H1 (cell line): ENCODE data around the gene RNF182. TPM values are rescaled to one million over a fixed set of nuclear protein-coding genes. Genes with fewer than 3 reads are reported as not detected.

ENCODE experiments used
- CTCF ChIA-PET: fragments of 300-600 bp; sonication (Branson Sonifier 250); formaldehyde crosslinking; loops from one replicate; lab custom pipeline; 2021; ENCODE audit not compliant: partially characterized antibody; lab: Charles Lee
- POLR2A ChIA-PET: fragments of 300-600 bp; sonication (Branson Sonifier 250); formaldehyde crosslinking; loops from one replicate; lab custom pipeline; 2021; ENCODE audit warnings: inconsistent platforms; ENCODE audit not compliant: partially characterized antibody; lab: Charles Lee
- DNase-seq, 2 experiments: peaks; one replicate each; pipeline versions ENCODE4 v3.0.0 to v3.0.0-alpha.2; 2010 to 2022; ENCODE audit warnings: low spot score in 2 of 2, low read depth in 1 of 2, mixed read lengths in 1 of 2
- FAIRE-seq: peaks from 2 replicates; lab custom pipeline; 2011; peaks lifted over from hg19 to GRCh38; lab: Jason Lieb, UNC
- H2AFZ ChIP-seq: 2 replicates; pipeline ENCODE4 v1.8.1; 2012; ENCODE audit warnings: low read length, inconsistent platforms
- H2AK5ac ChIP-seq: 2 replicates; pipeline ENCODE4 v1.6.1; 2013; ENCODE audit warnings: low read depth, low read length
- H2BK120ac ChIP-seq: replicated peaks from 2 replicates; pipeline ENCODE3; 2013; ENCODE audit warnings: low read depth, low read length, inconsistent platforms
- H2BK12ac ChIP-seq: 2 replicates; pipeline ENCODE4 v1.6.1; 2013; ENCODE audit warnings: low read depth, low read length
- H2BK15ac ChIP-seq: 2 replicates; pipeline ENCODE4 v1.6.1; 2013; ENCODE audit warnings: low read length
- H2BK20ac ChIP-seq: 2 replicates; pipeline ENCODE4 v1.6.1; 2013; ENCODE audit warnings: low read length
- H2BK5ac ChIP-seq: 2 replicates; pipeline ENCODE4 v1.6.1; 2013; ENCODE audit warnings: low read depth, low read length
- H3K14ac ChIP-seq: 2 replicates; pipeline ENCODE4 v1.6.1; 2013; ENCODE audit warnings: inconsistent platforms; ENCODE audit not compliant: insufficient read length
- H3K18ac ChIP-seq: 2 replicates; pipeline ENCODE4 v1.6.1; 2013; ENCODE audit warnings: low read length; ENCODE audit errors: extremely low read depth
- H3K23ac ChIP-seq: 2 replicates; pipeline ENCODE4 v1.6.1; 2013; ENCODE audit warnings: inconsistent platforms; ENCODE audit not compliant: insufficient read length
- H3K23me2 ChIP-seq: 2 replicates; pipeline ENCODE4 v1.6.1; 2013; ENCODE audit warnings: low read depth, low read length
- H3K27ac ChIP-seq: 2 replicates; pipeline ENCODE4 v1.6.1; 2011; ENCODE audit warnings: low read depth, low read length, inconsistent platforms
- H3K27me3 ChIP-seq, 4 experiments: replicated peaks in 1 of 4; 1 replicate in 1 of 4; 2 replicates in 3 of 4; pipeline versions ENCODE4 v1.6.1 to v1.8.1; 2011 to 2013; ENCODE audit warnings: low read length in 3 of 4, mild to moderate bottlenecking in 3 of 4, inconsistent platforms in 2 of 4, mixed read lengths in 2 of 4, moderate library complexity in 1 of 4; ENCODE audit not compliant: control insufficient read depth in 3 of 4, insufficient read depth in 3 of 4; ENCODE audit errors: extremely low read depth in 1 of 4
- H3K36me3 ChIP-seq, 4 experiments: 2 replicates each; pipeline versions ENCODE4 v1.6.1 to v1.8.1; 2011 to 2013; ENCODE audit warnings: mild to moderate bottlenecking in 4 of 4, low read length in 3 of 4, moderate library complexity in 2 of 4, control low read depth in 1 of 4, inconsistent platforms in 1 of 4; ENCODE audit not compliant: insufficient read depth in 4 of 4, control insufficient read depth in 2 of 4
- H3K4ac ChIP-seq: replicated peaks from 2 replicates; pipeline ENCODE3; 2013; ENCODE audit warnings: low read length, low read depth, mixed read lengths, inconsistent platforms; ENCODE audit not compliant: insufficient read length
- H3K4me1 ChIP-seq, 4 experiments: replicated peaks in 1 of 4; 1 replicate in 1 of 4; 2 replicates in 3 of 4; pipeline versions ENCODE4 v1.6.1 to v1.8.1; 2011 to 2013; ENCODE audit warnings: low read length in 3 of 4, inconsistent platforms in 2 of 4, mixed read lengths in 1 of 4; ENCODE audit not compliant: insufficient read depth in 4 of 4, control insufficient read depth in 3 of 4
- H3K4me2 ChIP-seq, 2 experiments: 2 replicates each; pipeline versions ENCODE4 v1.6.1 to v1.8.1; 2011 to 2013; ENCODE audit warnings: low read depth in 2 of 2, low read length in 2 of 2, control low read depth in 1 of 2, inconsistent platforms in 1 of 2, mild to moderate bottlenecking in 1 of 2; ENCODE audit not compliant: insufficient read depth in 1 of 2
- H3K4me3 ChIP-seq, 4 experiments: fragments of 200-600, 300-600 bp in 1 of 4; sonication (generic), shearing (Covaris generic), sonication (Bioruptor Twin) in 1 of 4; 2 replicates each; pipeline versions ENCODE4 v1.5.1 to v1.8.1; 2011 to 2016; ENCODE audit warnings: low read length in 4 of 4, low read depth in 3 of 4, control low read depth in 2 of 4, inconsistent platforms in 2 of 4, mild to moderate bottlenecking in 2 of 4, mixed read lengths in 1 of 4, moderate library complexity in 1 of 4; ENCODE audit not compliant: insufficient read depth in 2 of 4; ENCODE audit errors: extremely low read depth in 1 of 4
- H3K56ac ChIP-seq: replicated peaks from 2 replicates; pipeline ENCODE3; 2013; ENCODE audit warnings: low read depth, mild to moderate bottlenecking, mixed read lengths, low read length, inconsistent platforms; ENCODE audit not compliant: insufficient read length
- H3K79me1 ChIP-seq: 2 replicates; pipeline ENCODE4 v1.6.1; 2013; ENCODE audit warnings: low read depth, low read length, control low read depth
- H3K79me2 ChIP-seq, 2 experiments: 2 replicates each; pipeline versions ENCODE4 v1.6.1 to v1.8.1; 2012 to 2013; ENCODE audit warnings: low read length in 2 of 2, mild to moderate bottlenecking in 2 of 2, inconsistent platforms in 1 of 2; ENCODE audit not compliant: insufficient read depth in 2 of 2, control insufficient read depth in 1 of 2
- H3K9ac ChIP-seq, 4 experiments: replicated peaks in 1 of 4; 1 replicate in 1 of 4; 2 replicates in 3 of 4; pipeline versions ENCODE4 v1.6.1 to v1.8.1; 2011 to 2013; ENCODE audit warnings: low read depth in 3 of 4, low read length in 3 of 4, control low read depth in 2 of 4, mild to moderate bottlenecking in 2 of 4, moderate library complexity in 2 of 4, inconsistent platforms in 1 of 4; ENCODE audit errors: extremely low read depth in 1 of 4
- H3K9me3 ChIP-seq, 2 experiments: 2 replicates each; pipeline versions ENCODE4 v1.6.1 to v1.8.1; 2012 to 2013; ENCODE audit warnings: mild to moderate bottlenecking in 2 of 2, moderate library complexity in 2 of 2, control low read depth in 1 of 2, inconsistent platforms in 1 of 2, low read depth in 1 of 2, low read length in 1 of 2, mixed read lengths in 1 of 2; ENCODE audit not compliant: insufficient read depth in 2 of 2
- H4K20me1 ChIP-seq, 2 experiments: replicated peaks in 1 of 2; 2 replicates each; pipeline versions ENCODE3 to v1.8.1; 2011 to 2013; ENCODE audit warnings: inconsistent platforms in 2 of 2, low read length in 2 of 2, mild to moderate bottlenecking in 1 of 2; ENCODE audit not compliant: insufficient read depth in 2 of 2, control insufficient read depth in 1 of 2
- H4K5ac ChIP-seq: 2 replicates; pipeline ENCODE4 v1.6.1; 2013; ENCODE audit warnings: low read length, low read depth, mixed read lengths, inconsistent platforms; ENCODE audit not compliant: insufficient read length
- H4K8ac ChIP-seq: 2 replicates; pipeline ENCODE4 v1.8.0; 2013; ENCODE audit warnings: mild to moderate bottlenecking, moderate library complexity, low read length, inconsistent platforms; ENCODE audit not compliant: insufficient read depth; ENCODE audit errors: extremely low read depth
- H4K91ac ChIP-seq: replicated peaks from 2 replicates; pipeline ENCODE3; 2013; ENCODE audit warnings: low read length, mixed read lengths, inconsistent platforms; ENCODE audit not compliant: insufficient read length
- CBX5 ChIP-seq: fragments of 300-800, 300-1000 bp; sonication (generic); IDR thresholded peaks from 2 replicates; pipeline ENCODE4 v1.7.1; 2016; ENCODE audit warnings: antibody characterized with exemption, low read length, low read depth
- CTBP2 ChIP-seq: IDR thresholded peaks from 2 replicates; pipeline ENCODE4 v1.7.0; 2011; ENCODE audit warnings: borderline replicate concordance, mild to moderate bottlenecking, moderate library complexity, mixed read lengths, low read length; ENCODE audit not compliant: insufficient read depth, insufficient read length
- KDM1A ChIP-seq: fragments of 200-600, 300-600 bp; sonication (generic); IDR thresholded peaks from 2 replicates; pipeline ENCODE4 v1.7.1; 2016; ENCODE audit warnings: mild to moderate bottlenecking, low read length, borderline replicate concordance
- POLR2AphosphoS5 ChIP-seq: IDR thresholded peaks from 2 replicates; pipeline ENCODE4 v1.6.1; 2011; ENCODE audit warnings: low read depth, low read length
- SP2 ChIP-seq: IDR thresholded peaks from 2 replicates; pipeline ENCODE4 v1.6.1; 2012; ENCODE audit warnings: mild to moderate bottlenecking, low read length, inconsistent platforms
- SUZ12 ChIP-seq: fragments of 200-600 bp; sonication (generic); IDR thresholded peaks from 2 replicates; pipeline ENCODE4 v1.6.1; 2012; ENCODE audit warnings: mild to moderate bottlenecking, inconsistent platforms, low read length, moderate library complexity, mixed read lengths
- WGBS, 2 experiments: shearing (Covaris generic) in 1 of 2; methylation state at CpG; one replicate each; pipeline versions ENCODE4 v1.1.6 to v1.1.7; 2013 to 2015; ENCODE audit warnings: low lambda C conversion rate in 2 of 2, mixed read lengths in 2 of 2, inconsistent platforms in 1 of 2, low coverage in 1 of 2, missing lambda C conversion rate in 1 of 2; ENCODE audit not compliant: insufficient replicate concordance in 2 of 2, insufficient coverage in 1 of 2, insufficient read length in 1 of 2; ENCODE audit errors: extremely low coverage in 1 of 2, missing lambda C conversion rate in 1 of 2; 5-methylcytosine and 5-hydroxymethylcytosine counted together
- polyA plus RNA-seq, 7 experiments: library from polyadenylated mRNA; depleted of rRNA in 3 of 7; stranded (reverse) in 5 of 7; unstranded in 2 of 7; fragments of >200 nt in 5 of 7; fragments of 200-250 nt in 2 of 7; gene quantifications; 1 replicate in 5 of 7; 2 replicates in 1 of 7; 4 replicates in 1 of 7; pipeline versions ENCODE4 v1.2.1 to v1.2.3, GENCODE V29; 2011 to 2013; ENCODE audit warnings: missing spikeins in 2 of 7, mixed read lengths in 2 of 7
- total RNA-seq: library from RNA; stranded (reverse); fragmentation: NEBNext Ultra II Directional; extraction: Animal tissue kit (Norgen Biotek cat#: 25700); gene quantifications from 2 replicates; pipeline ENCODE4 v1.2.1, GENCODE V29; 2021

Gene RNF182
- total and polyA plus RNA-seq, 2 of the 8 experiments (the other 6 are each of a cell fraction or from before 2014, with no cell fraction given), result 6.2 to 10.7 TPM

- Histone ChIP-seq H3K79me1 (no peaks in the 10 kb centered on the region), H3K23ac (no peak overlapping the region), H3K4ac (no peak overlapping the region), H4K5ac (no peak overlapping the region), H3K9me3 (no peaks in the 10 kb centered on the region), H2BK15ac (no peak overlapping the region), H2BK20ac (no peak overlapping the region), H3K4me2 (no peak overlapping the region), H3K4me3 (no peak overlapping the region), H2AFZ (no peak overlapping the region), H2BK120ac (no peak overlapping the region), H3K27ac (no peak overlapping the region)
- no peak for FAIRE-seq
- TF ChIP-seq SUZ12, result no peak
- TF ChIP-seq CBX5, result no peak
- no peak for TF ChIP-seq SP2
- TF ChIP-seq POLR2AphosphoS5, result no peak
- no peak for TF ChIP-seq KDM1A
- TF ChIP-seq CTBP2, result no peak
- TF ChIP-seq, all 59 proteins: peak for 0
- no peak overlapping the region for H3K9ac ChIP-seq
- no peaks in the 10 kb centered on the region for H3K79me2 ChIP-seq
- H2BK12ac ChIP-seq, result no peak overlapping the region
- no peak for DNase-seq
- no peak overlapping the region for H4K8ac ChIP-seq
- peaks cover 3 to 13% (median 7%) of the 10 kb centered on the region in 4 experiments for H3K4me1 ChIP-seq
- H3K18ac ChIP-seq, result no peak overlapping the region
- H4K20me1 ChIP-seq, result no peaks in the 10 kb centered on the region
- H2AK5ac ChIP-seq, result no peak overlapping the region
- no peaks in the 10 kb centered on the region for H3K36me3 ChIP-seq
- ChIA-PET CTCF (interaction anchor here (1.1 to 2.5 kb wide), 3 partner anchors 10 to 124 kb away, joined by 3 to 9 read pairs (median 4); no protein-coding TSS in a partner anchor), POLR2A (no interaction called here)
- no peak overlapping the region for H4K91ac ChIP-seq
- peaks cover 0 to 2% (median 0%) of the 10 kb centered on the region in 4 experiments; a peak in 2 of 7 replicates for H3K27me3 ChIP-seq
- H2BK5ac ChIP-seq, result no peak overlapping the region
- no peak overlapping the region for H3K14ac ChIP-seq
- no peak overlapping the region for H3K56ac ChIP-seq
- H3K23me2 ChIP-seq, result no peaks in the 10 kb centered on the region; the same call in 1 of the 2 replicates
- WGBS, 2 experiments, result 90% methylated on average over 8 of the region's 8 CpGs; no CpG with 5 or more reads in 1 of the 2 experiments
Measured at GRCh38 chr6:14028631-14029030, 103.9 kb downstream of the RNF182 start.
